Measurements from ENCODE around the gene THTPA. TPM values are rescaled to one million over a fixed set of nuclear protein-coding genes. Genes with fewer than 3 reads are reported as not detected.

The THTPA gene
- total and polyA plus RNA-seq, 2 of the 13 experiments (the other 11 are each of a cell fraction or from before 2014, with no cell fraction given), result 7.4 to 8.7 TPM

DNA sequence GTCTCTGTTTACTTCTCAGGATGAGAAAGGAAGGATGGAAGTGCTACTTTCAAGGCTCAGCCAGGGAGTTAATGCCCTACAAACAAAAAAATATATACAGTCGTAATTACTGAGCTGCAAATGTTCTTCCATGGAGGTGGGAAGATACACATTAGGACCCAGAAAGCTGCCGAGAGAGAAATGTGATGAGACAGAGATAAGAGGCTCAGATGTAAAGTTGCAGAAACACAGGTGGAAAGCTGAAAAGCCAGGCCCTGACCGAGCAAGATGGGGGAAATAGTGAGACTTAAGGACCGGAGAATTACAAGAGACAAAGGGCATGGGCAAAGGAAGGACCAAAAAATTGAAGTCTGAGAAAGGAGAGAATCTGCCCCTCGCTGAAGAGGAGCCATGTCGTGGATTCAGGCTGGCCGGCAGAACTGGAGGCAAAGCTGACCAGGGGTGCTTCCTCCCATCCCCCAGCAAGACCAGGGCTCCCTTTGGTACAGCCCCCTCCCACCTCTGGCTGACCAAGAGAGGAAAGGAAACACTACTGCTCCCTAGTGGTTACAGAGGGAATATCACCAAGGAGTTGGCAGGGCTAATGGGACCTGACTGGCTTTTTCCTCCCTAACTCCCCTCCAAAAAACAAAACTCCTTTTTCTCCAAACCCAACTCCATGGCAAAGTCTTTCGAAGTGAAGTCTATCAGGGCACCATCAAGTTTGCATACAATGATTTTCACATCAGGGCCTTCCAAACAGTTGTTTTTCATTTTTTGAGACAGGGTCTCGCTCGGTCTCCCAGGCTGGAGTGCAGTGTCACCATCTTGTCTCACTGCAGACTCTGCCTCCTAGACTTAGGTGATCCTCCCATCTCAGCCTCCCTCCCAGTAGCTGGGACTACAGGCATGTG, 16.6 kb upstream of the THTPA start (continued):
- no peak for TF ChIP-seq PRPF4 (IDR thresholded peaks at IDR 0.05; ENCODE audit: low read depth, low read length, poor library complexity, severe bottlenecking)
- no peak for TF ChIP-seq SRSF9 (IDR thresholded peaks at IDR 0.05; ENCODE audit: borderline replicate concordance, insufficient read depth, low read depth, low read length, poor library complexity, severe bottlenecking)
- TF ChIP-seq YEATS2 (CRISPR knock-in tag; IDR thresholded peaks at IDR 0.05; ENCODE audit: borderline replicate concordance), result no peak
- no peak for TF ChIP-seq RCOR2 (CRISPR knock-in tag; IDR thresholded peaks at IDR 0.05)
- TF ChIP-seq SP140L (CRISPR knock-in tag; IDR thresholded peaks at IDR 0.05; ENCODE audit: borderline replicate concordance), result no peak
- TF ChIP-seq, protein P1, sequence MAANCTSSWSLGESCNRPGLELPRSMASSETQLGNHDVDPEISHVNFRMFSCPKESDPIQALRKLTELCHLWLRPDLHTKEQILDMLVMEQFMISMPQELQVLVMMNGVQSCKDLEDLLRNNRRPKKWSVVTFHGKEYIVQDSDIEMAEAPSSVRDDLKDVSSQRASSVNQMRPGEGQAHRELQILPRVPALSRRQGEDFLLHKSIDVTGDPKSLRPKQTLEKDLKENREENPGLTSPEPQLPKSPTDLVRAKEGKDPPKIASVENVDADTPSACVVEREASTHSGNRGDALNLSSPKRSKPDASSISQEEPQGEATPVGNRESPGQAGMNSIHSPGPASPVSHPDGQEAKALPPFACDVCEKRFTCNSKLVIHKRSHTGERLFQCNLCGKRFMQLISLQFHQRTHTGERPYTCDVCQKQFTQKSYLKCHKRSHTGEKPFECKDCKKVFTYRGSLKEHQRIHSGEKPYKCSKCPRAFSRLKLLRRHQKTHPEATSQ (CRISPR knock-in tag; IDR thresholded peaks at IDR 0.05; ENCODE audit: borderline replicate concordance), result 0 out of 2 replicates have a peak, but pooled peaks have one; percentile 57
- 0 out of 2 replicates have a peak, but pooled peaks have one; percentile 20 for TF ChIP-seq ZFP41 (CRISPR knock-in tag; IDR thresholded peaks at IDR 0.05; ENCODE audit: borderline replicate concordance)
- TF ChIP-seq NFE2L1 (CRISPR knock-in tag; IDR thresholded peaks at IDR 0.05; ENCODE audit: borderline replicate concordance), result no peak
- no peak for TF ChIP-seq TGIF2 (CRISPR knock-in tag; IDR thresholded peaks at IDR 0.05)
- TF ChIP-seq ZNF792 (CRISPR knock-in tag; IDR thresholded peaks at IDR 0.05), result peak; percentile 48; the same call in 1 of the 2 replicates
- TF ChIP-seq ZMAT3 (CRISPR knock-in tag; conservative IDR thresholded peaks at IDR 0.05), result no peak
- no peak for TF ChIP-seq ZNF775 (CRISPR knock-in tag; IDR thresholded peaks at IDR 0.05; ENCODE audit: borderline replicate concordance)
- TF ChIP-seq, protein P2, sequence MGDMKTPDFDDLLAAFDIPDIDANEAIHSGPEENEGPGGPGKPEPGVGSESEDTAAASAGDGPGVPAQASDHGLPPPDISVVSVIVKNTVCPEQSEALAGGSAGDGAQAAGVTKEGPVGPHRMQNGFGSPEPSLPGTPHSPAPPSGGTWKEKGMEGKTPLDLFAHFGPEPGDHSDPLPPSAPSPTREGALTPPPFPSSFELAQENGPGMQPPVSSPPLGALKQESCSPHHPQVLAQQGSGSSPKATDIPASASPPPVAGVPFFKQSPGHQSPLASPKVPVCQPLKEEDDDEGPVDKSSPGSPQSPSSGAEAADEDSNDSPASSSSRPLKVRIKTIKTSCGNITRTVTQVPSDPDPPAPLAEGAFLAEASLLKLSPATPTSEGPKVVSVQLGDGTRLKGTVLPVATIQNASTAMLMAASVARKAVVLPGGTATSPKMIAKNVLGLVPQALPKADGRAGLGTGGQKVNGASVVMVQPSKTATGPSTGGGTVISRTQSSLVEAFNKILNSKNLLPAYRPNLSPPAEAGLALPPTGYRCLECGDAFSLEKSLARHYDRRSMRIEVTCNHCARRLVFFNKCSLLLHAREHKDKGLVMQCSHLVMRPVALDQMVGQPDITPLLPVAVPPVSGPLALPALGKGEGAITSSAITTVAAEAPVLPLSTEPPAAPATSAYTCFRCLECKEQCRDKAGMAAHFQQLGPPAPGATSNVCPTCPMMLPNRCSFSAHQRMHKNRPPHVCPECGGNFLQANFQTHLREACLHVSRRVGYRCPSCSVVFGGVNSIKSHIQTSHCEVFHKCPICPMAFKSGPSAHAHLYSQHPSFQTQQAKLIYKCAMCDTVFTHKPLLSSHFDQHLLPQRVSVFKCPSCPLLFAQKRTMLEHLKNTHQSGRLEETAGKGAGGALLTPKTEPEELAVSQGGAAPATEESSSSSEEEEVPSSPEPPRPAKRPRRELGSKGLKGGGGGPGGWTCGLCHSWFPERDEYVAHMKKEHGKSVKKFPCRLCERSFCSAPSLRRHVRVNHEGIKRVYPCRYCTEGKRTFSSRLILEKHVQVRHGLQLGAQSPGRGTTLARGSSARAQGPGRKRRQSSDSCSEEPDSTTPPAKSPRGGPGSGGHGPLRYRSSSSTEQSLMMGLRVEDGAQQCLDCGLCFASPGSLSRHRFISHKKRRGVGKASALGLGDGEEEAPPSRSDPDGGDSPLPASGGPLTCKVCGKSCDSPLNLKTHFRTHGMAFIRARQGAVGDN (CRISPR knock-in tag; IDR thresholded peaks at IDR 0.05), result peak; percentile 39
- TF ChIP-seq ADNP (CRISPR knock-in tag; IDR thresholded peaks at IDR 0.05), result no peak
- TF ChIP-seq, protein P3, sequence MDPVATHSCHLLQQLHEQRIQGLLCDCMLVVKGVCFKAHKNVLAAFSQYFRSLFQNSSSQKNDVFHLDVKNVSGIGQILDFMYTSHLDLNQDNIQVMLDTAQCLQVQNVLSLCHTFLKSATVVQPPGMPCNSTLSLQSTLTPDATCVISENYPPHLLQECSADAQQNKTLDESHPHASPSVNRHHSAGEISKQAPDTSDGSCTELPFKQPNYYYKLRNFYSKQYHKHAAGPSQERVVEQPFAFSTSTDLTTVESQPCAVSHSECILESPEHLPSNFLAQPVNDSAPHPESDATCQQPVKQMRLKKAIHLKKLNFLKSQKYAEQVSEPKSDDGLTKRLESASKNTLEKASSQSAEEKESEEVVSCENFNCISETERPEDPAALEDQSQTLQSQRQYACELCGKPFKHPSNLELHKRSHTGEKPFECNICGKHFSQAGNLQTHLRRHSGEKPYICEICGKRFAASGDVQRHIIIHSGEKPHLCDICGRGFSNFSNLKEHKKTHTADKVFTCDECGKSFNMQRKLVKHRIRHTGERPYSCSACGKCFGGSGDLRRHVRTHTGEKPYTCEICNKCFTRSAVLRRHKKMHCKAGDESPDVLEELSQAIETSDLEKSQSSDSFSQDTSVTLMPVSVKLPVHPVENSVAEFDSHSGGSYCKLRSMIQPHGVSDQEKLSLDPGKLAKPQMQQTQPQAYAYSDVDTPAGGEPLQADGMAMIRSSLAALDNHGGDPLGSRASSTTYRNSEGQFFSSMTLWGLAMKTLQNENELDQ (CRISPR knock-in tag; IDR thresholded peaks at IDR 0.05; ENCODE audit: borderline replicate concordance), result no peak
- TF ChIP-seq TOPORS (CRISPR knock-in tag; IDR thresholded peaks at IDR 0.05), result no peak
- no peak for TF ChIP-seq ZNF484 (CRISPR knock-in tag; IDR thresholded peaks at IDR 0.05; ENCODE audit: borderline replicate concordance, low read depth)
- TF ChIP-seq, protein P4, sequence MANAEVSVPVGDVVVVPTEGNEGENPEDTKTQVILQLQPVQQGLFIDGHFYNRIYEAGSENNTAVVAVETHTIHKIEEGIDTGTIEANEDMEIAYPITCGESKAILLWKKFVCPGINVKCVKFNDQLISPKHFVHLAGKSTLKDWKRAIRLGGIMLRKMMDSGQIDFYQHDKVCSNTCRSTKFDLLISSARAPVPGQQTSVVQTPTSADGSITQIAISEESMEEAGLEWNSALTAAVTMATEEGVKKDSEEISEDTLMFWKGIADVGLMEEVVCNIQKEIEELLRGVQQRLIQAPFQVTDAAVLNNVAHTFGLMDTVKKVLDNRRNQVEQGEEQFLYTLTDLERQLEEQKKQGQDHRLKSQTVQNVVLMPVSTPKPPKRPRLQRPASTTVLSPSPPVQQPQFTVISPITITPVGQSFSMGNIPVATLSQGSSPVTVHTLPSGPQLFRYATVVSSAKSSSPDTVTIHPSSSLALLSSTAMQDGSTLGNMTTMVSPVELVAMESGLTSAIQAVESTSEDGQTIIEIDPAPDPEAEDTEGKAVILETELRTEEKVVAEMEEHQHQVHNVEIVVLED (CRISPR knock-in tag; IDR thresholded peaks at IDR 0.05; ENCODE audit: borderline replicate concordance), result no peak

Data from HepG2 (cell line).